ENCODE measurements around the gene VAV3.

Gene VAV3

GRCh38 chr1:107934578-107934977 lies 30.4 kb downstream of the VAV3 start:
- no peak for DNase-seq (ENCODE audit: extremely low spot score)
- no peak for TF ChIP-seq CTCF (IDR thresholded peaks at IDR 0.05; ENCODE audit: control extremely low read depth, extremely low read depth, low read depth, missing control alignments)
- POLR2A ChIA-PET, result no interaction called here
- CTCF ChIA-PET, result interaction anchor here (1.7 kb wide), 1 partner anchor 14 kb away, joined by 5 read pairs; no protein-coding TSS in a partner anchor

GRCh38 chr1:107933736-107934135 lies 31.2 kb downstream of the VAV3 start:
- no peak for TF ChIP-seq CTCF (IDR thresholded peaks at IDR 0.05; ENCODE audit: control extremely low read depth, extremely low read depth, low read depth, missing control alignments)
- CTCF ChIA-PET, result interaction anchor here (0.6 to 1.7 kb wide), 3 partner anchors 12 to 18 kb away, joined by 3 to 5 read pairs (median 4); no protein-coding TSS in a partner anchor
- POLR2A ChIA-PET, result no interaction called here
- DNase-seq (ENCODE audit: extremely low spot score), result no peak

- ChIA-PET CTCF (interaction anchor here (1.3 kb wide), 1 partner anchor 10 kb away, joined by 3 read pairs; no protein-coding TSS in a partner anchor), POLR2A (interaction anchor here (0.6 kb wide), 1 partner anchor 12 kb away, joined by 7 read pairs; no protein-coding TSS in a partner anchor)
- no peak for DNase-seq (ENCODE audit: extremely low spot score)
- TF ChIP-seq CTCF (IDR thresholded peaks at IDR 0.05; ENCODE audit: control extremely low read depth, extremely low read depth, low read depth, missing control alignments), result no peak
Measured at GRCh38 chr1:107930292-107930691, 34.7 kb downstream of the VAV3 start.

GRCh38 chr1:107927820-107928219 lies 37.2 kb downstream of the VAV3 start:
- TF ChIP-seq CTCF (IDR thresholded peaks at IDR 0.05; ENCODE audit: control extremely low read depth, extremely low read depth, low read depth, missing control alignments), result no peak
- ChIA-PET CTCF (interaction anchor here (1.0 to 1.2 kb wide), 2 partner anchors 10 to 21 kb away, joined by 3 to 4 read pairs; no protein-coding TSS in a partner anchor), POLR2A (no interaction called here)
- DNase-seq (ENCODE audit: extremely low spot score), result no peak

- no peak for DNase-seq (ENCODE audit: extremely low spot score)
- ChIA-PET POLR2A (no interaction called here), CTCF (interaction anchor here (1.0 to 1.2 kb wide), 4 partner anchors 9 to 110 kb away, joined by 3 to 4 read pairs (median 3); no protein-coding TSS in a partner anchor)
- no peak for TF ChIP-seq CTCF (IDR thresholded peaks at IDR 0.05; ENCODE audit: control extremely low read depth, extremely low read depth, low read depth, missing control alignments)
Measured at GRCh38 chr1:107926436-107927080, 38.4 kb downstream of the VAV3 start.

- TF ChIP-seq CTCF (IDR thresholded peaks at IDR 0.05; ENCODE audit: control extremely low read depth, extremely low read depth, low read depth, missing control alignments), result no peak
- CTCF ChIA-PET, result interaction anchor here (1.1 kb wide), 1 partner anchor 109 kb away, joined by 3 read pairs; no protein-coding TSS in a partner anchor
- POLR2A ChIA-PET, result no interaction called here
- no peak for DNase-seq (ENCODE audit: extremely low spot score)
Measured at GRCh38 chr1:107925565-107925964, 39.4 kb downstream of the VAV3 start.

Data from GM10248 (cell line).